Frontal cortex (tissue), 4 donors: ENCODE measurements around the gene CDKN1C. TPM values are rescaled to one million over a fixed set of nuclear protein-coding genes. Genes with fewer than 3 reads are reported as not detected.

Source experiments
- DNase-seq, 2 donors: peaks; one replicate each; pipeline ENCODE4 v3.0.0; 2012; ENCODE audit warnings: low spot score in 2 of 2
- FAIRE-seq: peaks from 2 replicates; lab custom pipeline; 2012; peaks lifted over from hg19 to GRCh38; lab: Jason Lieb, UNC
- total RNA-seq: library from RNA; depleted of rRNA; stranded (reverse); fragments of >200 nt; gene quantifications from one replicate; pipeline ENCODE4 v1.2.3, GENCODE V29; 2014
- donor health status: control.
- donor health status: control.
- donor health status: control.

The CDKN1C gene
- total RNA-seq, 1 donor from 2014 or later: 36.7 TPM

DNA sequence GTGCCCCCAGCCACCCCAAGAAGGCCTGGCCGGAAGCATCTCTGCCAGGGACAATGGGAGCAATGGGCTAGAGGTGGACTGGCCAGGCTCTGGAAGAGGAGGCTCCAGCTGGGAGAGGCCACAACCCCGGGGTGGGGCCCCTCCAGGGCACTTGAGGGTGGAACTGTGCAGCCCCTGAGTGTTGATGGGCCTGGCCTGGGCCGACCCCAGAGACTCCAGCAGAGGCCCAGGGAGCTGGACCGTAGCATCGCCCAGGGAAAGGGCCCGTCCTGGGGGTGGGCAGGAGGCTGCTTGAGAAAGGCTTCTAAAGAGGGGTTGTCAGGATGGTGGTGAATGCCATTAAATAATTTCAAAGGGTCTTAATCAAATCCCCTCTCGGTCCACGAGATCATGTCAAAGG is 30.4 kb downstream of the CDKN1C start:
- no peak for DNase-seq
- no peak for FAIRE-seq

DNA sequence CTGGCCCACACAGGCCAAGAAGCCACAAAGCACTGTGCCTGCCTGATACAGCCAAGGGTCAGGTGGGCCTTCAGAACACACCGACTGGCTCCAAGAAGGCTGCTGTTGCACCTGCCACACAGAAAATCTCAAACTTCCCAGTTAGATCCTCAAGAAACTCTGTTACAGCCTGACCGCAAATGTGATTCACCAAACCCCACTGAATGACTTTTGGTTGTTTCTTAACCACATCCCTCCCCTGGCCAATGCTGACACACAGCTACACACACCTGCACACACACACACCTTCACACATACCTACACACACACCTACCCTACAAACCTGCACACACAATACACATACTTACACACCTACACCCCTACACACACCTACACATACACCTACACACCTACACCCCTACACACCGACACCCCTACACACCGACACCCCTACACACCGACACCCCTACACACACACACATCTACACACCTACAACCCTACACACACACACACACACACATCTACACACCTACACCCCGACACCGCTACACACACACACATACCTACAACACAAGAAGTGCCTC is 31.5 kb downstream of the CDKN1C start:
- FAIRE-seq: no peak
- no peak for DNase-seq

DNA sequence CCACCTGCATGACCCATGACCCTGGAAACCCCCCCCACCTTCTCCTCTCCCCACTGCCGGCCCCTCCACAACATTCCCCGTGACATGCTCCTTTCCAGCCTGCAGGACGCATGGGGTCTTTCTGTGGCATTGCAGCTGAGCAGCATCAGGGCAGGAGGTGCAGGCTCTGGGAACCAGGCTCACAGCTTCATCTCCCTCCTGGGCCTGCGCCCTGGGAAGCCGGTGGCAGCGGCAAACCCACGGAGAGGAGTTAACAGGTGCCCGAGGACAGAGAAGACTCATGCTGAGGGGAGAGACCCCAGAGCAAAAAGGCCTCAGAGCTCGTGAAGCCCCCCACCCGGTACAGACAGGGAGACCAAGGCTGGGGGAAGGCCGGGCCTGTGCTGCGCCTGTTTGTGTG is 32.2 kb downstream of the CDKN1C start:
- FAIRE-seq: no peak
- DNase-seq: no peak

DNA sequence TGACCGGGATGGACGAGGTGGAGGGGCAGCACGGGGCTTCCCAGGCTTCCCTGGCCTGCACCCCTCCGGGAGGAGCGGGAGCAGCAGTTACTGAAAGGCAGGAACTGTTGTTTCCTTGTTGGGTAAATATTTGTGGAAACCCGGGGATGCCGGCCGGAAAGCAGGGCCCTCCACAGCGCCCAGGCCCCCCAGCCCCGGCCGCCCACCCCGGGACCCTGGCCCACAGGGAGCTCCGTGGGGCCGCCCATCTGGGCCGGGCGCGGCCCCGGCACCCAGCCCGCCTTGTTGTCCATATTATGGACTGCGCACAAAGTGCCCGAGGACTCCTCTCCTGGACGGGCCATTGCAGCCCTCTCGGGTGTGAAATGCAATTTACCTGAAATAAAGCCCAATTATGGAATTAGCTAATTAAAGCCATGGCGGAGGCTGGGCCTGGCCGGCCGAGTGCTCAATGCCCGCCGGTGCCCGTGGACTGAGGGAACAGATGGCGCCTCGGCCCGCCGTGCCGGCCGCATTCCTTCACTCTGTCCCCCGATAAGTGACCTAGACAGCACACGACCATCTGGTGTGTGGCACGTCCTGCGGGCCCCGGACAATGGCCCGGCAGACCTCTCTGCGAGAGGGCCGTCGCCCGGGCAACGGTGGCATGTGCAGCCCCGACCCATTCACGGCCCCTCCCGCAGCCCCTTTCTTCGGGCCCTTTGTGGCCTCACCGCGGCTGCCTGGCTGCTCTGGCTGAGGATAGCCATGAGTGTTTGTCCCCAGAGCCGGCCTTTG is 35.4 kb downstream of the CDKN1C start:
- no peak for FAIRE-seq
- no peak for DNase-seq

DNA sequence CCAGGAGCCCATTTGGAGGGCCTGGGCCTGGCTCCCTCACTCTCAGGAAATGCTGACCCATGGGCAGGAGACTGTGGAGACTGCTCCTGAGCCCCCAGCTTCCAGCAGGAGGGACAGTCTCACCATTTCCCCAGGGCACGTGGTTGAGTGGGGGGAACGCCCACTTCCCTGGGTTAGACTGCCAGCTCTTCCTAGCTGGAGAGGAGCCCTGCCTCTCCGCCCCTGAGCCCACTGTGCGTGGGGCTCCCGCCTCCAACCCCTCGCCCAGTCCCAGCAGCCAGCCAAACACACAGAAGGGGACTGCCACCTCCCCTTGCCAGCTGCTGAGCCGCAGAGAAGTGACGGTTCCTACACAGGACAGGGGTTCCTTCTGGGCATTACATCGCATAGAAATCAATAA is 37.1 kb downstream of the CDKN1C start:
- no peak for FAIRE-seq
- DNase-seq: no peak

DNA sequence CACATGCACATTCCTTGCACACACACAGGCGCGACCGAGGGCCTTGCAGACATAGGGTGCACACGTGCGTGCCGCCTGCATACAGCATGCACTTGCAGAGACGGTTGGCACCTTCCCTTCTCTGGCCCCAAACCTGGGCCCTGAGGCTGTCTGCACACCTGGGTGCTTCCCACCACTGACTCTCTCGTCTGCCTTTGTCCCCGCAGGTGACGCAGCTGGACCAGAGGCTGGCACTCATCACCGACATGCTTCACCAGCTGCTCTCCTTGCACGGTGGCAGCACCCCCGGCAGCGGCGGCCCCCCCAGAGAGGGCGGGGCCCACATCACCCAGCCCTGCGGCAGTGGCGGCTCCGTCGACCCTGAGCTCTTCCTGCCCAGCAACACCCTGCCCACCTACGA is 38.0 kb downstream of the CDKN1C start:
- FAIRE-seq (no peak), DNase-seq (no peak)

DNA sequence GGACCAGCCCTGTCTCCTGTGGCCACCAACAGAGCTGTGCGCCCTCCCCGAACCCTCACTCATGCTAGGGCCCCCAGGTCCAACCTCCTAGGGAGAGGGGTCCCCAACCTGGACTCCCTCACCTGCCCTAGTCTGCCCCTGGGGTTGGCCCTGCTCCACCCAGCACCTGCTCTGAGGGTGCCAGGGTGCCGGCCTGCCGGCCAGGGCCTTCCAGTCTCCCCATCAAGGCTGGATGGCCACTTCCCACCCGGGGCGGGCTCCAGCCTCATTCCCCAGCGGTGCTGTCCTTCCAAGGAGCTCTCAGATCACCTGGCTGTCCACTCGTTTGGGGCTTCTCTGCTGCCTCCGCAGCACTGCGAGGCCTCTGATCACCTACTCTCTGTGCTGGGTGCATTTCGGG is 39.1 kb downstream of the CDKN1C start:
- DNase-seq (no peak), FAIRE-seq (no peak)

DNA sequence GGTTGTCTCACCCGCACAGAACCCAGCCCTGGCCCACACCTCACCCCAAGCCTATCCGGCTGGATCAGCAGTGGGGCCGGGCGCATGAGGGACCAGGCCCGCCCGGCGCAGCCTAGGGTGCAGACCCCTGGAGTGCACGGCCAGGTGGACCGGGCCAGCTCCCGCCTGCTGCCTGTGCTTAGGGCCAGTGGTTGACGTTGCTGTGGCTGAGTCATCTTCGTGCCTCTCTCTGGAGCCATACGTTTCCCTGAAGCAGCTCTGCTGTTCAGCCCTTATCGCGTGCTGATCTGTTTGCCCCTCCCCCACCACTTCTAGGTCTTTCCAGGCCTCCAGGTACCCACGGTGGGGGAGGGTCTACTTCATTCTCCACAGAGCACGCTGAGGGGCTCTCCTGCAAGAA is 39.5 kb downstream of the CDKN1C start:
- DNase-seq (no peak), FAIRE-seq (no peak)

DNA sequence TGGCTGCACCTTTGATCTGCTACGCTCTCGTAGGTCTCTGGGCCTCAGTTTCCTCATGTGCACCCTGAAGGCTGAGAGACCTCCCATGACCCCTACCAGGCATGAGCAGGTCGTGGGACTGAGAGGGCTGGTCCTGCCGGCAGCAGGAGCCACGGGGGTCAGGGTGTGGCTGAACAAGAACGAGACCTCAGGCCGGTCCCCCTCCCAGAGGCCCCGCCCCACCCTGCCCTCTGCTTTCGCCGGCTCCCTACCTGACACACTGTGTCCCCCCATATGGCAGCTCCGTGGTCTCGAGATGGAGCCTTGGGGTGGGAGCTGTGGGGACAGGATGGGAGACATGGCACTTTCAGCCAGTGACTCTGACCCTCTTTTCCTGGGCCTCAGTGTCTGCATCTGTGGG is 40.6 kb downstream of the CDKN1C start:
- DNase-seq (no peak), FAIRE-seq (no peak)

DNA sequence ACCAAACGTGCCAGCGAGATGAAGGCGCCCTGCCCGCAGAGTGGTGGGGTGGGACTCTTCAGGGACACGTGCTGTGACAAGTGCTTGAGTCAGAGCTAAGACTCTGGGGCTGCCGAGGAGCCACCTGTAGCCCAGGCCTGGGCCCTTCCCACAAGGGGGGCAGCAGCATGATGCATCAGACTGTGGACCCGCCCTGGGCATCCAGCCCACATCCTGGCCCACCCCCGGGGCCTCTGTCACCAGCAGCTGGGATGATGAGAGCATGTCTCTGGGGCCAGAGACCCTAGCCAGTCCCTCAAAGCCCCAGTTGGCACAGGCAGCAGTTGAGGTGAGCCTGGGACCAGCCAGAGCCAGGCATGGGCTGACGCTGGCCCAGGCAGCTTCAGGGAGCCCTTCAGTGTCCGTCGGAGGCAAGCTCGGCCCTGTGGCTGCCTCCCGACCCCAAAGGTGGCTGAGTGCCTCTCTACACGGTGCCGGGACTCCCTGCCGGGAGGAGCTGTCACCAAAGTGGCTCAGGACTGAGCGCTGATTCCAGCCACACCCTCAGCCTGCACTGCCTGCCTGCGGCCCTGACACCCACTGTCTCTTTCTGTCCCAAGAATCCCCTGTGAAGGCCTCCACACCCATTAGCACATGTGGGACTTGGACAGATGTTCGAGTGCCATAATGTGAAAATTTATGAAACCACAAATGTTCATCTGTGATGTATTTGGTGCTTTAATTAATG is 41.3 kb downstream of the CDKN1C start:
- no peak for FAIRE-seq
- no peak for DNase-seq

DNA sequence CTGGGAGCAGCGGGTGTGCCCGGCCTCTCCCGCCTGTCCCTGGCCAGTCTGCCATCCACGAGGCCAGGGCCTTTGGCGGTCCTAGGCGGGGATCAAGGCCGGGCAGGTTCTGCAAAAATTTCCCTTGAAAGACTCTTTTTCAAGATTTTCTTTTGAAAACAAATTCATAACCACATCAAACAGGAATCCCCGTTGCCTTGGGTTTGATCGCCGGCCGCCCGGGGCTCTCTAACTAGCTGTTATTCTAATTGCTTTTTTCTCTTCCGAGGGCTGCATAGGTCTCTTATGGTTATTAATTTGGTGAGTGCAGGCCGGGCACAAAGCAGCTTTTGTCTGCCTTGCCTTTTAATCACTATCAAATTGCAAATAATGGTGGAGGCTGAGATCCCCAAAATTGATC is 42.0 kb downstream of the CDKN1C start:
- FAIRE-seq (no peak), DNase-seq (no peak)

DNA sequence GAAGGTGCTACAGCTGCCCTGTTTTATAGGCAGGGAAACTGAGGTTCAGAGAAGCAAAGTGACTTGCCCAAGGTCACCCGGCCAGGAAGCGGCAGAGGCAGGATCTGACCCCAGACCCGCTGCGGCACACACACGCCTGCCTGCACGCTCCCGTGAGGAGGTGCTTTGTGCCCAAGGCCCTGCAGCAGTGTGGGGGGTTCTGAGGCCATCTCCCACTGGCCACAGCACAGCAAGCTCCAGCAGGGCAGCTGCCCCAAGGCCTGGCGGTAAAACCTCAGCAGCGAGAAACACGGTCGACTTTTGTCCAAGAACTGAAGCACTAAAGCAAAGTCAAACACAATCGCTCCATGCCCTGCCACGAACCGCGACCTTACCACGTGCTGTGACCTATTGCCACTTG is 42.7 kb downstream of the CDKN1C start:
- FAIRE-seq (no peak), DNase-seq (no peak)

DNA sequence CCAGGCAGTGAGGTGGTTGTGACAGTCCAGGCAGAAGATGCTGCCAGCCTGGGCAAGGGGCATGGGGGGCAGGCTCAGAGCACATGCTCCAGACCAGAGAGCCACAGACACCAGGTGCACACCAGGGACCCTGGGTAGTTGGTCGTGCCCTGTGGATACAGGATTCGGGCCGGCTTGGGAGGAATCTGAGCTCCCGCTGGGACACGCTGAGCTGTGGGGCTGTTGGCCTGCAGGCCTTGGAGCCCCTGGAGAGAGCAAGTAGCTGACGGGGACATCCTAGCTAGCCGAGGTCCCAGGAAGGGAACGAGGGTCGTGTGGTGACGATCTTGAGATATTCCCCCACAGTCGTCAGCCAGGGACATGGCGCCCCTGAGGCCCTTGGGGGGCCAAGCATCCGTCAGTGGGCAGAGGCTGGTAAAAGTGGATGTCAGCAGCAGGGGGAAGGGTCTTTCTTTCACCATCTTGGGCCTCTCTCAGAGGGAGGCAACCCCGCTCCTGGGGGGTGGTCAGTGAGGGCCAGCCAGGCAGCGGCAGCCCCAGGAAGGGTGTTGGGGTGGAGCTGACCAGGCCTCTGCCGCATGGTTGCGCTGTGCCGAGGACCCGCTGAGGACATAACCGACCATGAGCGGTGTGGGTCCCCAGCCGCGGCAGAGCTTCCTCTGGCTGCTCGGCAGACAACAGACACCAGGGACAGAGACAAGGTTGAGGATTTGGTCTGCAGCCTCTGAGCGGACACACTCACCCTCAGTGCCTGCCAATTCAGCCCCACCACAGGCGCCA is 44.0 kb downstream of the CDKN1C start:
- FAIRE-seq (no peak), DNase-seq (no peak)

DNA sequence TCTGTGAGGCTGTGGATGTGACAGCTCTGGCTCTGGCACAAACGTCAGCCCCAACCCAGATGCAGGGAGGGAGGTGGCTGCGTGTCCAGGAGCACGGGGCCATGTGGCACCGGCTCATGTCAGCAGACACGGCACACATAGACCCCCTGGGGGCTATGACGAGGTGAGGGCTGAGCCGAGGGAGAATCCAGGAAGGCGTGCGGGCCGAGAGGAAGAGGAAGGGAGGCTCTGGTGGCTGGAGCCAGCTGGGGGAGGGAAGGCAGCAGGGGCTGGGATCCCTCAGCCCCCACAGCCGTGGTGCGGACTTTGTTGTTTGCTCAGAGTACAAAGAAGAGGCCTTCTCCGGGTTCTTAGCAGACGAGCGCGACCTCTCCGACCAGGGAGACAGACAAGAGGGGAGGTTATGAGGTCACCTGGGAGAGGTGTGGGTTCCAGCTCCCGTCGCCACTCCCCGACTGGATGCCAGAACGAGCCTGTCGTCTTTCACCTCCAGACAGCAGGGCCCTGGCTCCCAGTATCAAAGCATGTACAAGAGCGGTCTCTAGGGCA is 46.1 kb downstream of the CDKN1C start:
- no peak for DNase-seq
- no peak for FAIRE-seq

DNA sequence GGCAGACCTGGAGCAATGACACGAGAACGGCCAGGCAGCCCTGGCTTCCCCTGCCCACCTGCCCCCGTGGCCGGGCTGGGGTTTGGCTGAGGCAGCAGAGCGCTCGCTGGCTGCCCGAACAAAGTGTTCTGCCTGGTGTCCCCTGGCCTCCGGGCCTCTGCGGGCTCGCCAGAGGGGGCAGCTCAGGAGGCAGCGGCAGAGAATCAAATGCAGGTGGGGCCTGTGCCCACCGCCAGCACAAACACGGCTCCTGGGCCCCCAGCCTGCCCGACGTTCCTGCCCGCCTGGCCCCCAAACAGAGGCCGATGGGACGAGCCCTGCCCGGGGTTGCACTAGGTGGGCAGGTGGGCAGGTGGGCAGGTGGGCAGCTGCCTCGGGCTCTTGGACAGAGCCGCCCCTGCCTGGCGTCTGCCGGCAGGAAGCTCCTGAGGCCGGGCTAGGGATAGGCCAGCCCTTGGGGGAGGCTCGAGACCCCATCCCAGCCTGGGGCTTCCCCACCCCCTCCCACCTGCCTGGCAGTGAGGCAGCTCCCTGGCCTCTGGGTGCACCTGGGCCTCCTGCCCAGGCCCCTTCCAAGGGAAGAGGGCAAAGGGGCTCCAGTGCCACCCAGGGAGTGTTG is 46.8 kb downstream of the CDKN1C start:
- DNase-seq (no peak), FAIRE-seq (no peak)

DNA sequence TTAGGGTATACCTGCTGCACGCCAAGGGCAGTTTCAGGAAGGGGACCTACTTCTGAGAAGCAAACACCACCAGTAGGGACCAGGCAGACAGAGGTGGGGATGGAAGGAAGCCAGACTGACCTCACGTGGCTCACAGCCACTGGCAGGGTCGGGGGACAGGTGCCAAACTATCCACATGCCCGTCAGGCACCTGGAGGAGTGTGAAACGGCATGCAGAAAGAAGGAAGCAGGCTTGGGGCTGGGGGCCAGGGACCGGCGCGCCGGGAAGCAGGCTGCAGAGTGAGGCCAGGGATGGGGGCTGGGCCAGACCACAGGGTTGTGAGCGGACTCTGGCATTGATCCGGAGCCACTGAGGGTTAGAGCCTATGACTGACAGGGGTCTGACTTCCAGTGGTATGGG is 47.5 kb downstream of the CDKN1C start:
- no peak for FAIRE-seq

DNA sequence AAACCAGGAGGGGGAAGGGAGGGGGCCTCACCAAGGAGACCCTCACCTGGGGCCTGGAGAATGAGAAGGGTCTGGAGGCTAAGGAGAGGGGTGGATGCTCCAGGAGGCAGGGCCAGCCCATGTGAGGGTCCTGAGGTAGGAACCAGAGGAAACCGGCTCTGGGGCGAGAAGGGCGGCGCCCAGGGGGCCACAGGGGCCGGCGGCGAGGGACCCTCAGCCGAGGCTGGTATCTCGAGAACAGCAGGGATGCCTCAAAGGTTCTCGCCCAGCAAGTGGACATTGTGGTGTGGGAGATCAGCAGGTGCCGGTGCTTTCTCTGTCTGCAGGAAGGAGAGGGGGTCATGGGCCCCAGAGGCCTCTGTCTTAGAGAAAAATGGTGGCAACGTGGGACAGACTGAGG is 47.9 kb downstream of the CDKN1C start:
- FAIRE-seq: no peak

More for the DNA sequence above, 47.5 kb downstream of the CDKN1C start:
- DNase-seq: no peak

DNA sequence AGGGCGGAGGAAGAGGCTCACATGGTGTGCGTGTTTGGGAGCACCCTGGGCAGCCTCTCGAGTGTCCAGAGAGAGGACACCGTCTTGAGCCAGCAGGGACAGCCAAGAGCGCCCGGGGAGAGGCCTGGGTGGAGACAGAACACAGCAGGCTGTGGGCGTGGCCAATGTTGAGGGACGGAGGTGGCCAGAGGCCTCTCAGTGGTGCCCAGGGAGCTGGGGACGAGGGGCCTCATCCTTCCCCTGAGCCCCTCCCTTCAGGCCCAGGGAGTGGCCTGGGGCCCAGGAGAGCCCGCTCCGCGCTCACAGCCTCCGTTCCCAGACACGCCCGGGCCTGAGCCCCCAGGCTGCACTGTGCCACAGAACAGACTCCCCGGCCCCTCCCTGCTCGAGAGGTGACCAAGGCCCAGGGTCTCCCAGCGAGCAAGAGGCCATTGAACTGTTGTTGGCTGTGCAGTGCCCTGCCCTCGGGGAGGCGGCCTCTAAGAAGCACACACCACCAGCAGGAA is 48.4 kb downstream of the CDKN1C start:
- no peak for FAIRE-seq
- no peak for DNase-seq

More for the DNA sequence above, 47.9 kb downstream of the CDKN1C start:
- DNase-seq: no peak

DNA sequence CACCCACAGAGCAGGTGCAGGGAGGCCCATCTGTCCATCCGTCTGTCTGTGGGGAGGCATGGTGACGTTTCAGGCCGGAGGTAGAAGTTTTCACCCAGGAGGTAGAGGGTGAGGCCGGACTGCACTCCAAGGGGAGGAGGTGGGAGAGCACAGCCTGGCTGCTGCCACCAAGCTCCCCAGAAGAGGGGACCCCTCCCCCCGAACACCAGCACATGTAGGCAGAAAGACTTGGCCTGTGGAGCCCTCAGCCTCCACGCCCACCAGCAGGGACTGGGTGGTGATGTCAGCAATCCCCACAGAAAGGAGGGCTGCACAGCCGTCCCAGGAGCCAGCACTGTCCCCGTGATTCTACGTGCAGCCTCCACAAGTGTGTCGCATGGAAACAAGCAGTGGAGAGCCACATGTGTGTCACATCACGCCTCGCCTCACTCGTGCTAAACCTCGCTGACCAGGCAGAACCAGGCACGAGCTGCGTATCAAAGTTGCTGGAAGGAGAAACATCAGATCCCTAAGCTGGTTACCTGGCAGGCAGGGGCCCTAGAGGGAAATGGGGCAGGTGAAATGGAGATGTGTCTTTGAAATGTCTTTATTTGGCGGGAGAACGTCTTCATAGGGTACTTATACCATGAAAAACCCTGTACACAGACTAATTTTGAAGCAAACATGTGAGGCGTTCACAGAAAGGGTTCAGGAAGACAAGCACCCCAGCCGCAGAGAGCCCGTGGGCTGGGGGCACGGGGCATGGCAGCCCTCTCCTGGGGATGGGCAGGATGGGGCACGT is 49.1 kb downstream of the CDKN1C start:
- no peak for FAIRE-seq
- DNase-seq: no peak
